HG03103 (cell line): ENCODE measurements around the gene CARS2.
"Not testable (repeated sequence)": the region's sequence is repeated elsewhere in the genome, so short reads cannot be mapped to it uniquely, and the experiment has no call there.

Experiments
- ATAC-seq: cut with Tn5 transposase; IDR thresholded peaks from one replicate; pipeline ENCODE4 v1.9.1; 2021; ENCODE audit warnings: low read depth; ENCODE audit not compliant: unreplicated experiment

CARS2 gene, protein sequence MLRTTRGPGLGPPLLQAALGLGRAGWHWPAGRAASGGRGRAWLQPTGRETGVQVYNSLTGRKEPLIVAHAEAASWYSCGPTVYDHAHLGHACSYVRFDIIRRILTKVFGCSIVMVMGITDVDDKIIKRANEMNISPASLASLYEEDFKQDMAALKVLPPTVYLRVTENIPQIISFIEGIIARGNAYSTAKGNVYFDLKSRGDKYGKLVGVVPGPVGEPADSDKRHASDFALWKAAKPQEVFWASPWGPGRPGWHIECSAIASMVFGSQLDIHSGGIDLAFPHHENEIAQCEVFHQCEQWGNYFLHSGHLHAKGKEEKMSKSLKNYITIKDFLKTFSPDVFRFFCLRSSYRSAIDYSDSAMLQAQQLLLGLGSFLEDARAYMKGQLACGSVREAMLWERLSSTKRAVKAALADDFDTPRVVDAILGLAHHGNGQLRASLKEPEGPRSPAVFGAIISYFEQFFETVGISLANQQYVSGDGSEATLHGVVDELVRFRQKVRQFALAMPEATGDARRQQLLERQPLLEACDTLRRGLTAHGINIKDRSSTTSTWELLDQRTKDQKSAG

DNA sequence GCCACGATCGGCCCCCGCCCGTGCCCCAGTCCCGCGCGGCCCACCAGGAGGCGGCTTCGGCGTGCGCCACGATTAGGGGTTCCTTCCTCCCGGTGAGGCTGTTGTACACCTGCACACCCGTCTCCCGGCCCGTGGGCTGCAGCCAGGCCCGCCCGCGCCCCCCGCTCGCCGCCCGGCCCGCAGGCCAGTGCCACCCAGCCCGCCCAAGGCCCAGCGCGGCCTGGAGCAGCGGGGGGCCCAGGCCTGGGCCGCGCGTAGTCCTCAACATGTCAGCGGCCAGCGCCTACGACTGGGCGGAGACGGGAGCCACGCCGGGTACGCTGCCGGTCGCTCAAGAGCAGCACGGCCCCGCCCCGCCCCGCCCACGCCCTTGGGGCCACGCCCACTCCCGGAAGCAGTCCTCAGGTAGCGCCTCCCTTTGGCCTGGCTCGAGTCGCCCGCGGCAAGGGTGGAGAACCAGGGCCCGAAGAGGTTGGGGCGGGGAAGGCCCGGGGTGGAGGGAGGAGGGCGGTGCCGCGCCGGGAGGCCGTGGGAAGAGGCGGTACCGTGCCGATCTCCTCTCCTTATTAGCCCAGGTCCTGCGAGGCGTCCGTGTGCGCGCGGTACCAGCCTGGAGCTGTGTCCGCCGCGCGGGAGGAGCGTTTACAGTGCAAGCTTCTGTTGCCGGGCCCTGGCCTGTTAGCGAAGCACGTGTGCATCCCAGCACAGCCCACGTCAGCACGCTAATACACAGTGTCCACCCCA, at the start of gene CARS2:
TSS of gene CARS2 (minus strand) at position 291 of the 744 bp plus-strand sequence. CDS start at position 268, 23 bp downstream.
- ATAC-seq = peak; percentile 98

DNA sequence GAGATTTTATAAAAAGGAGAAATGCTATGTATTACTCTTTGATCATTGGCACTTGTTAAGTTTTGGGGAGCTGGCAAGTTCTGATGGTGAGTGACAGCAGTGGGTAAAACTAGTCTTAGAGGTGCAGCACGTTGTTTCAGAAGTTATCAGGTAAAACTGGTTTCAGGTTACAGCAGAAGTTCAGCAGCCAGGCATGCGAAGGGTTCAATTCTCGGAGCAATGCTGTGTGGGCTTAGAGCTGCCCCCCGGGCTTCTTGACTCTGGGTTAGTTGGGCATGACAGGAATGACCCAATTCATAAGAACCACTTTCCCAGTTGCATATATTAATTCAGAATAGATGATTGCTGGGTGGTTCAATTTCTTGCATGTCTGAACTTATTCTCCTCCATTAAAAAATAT, 42.4 kb upstream of the CARS2 start:
- no peak for ATAC-seq

DNA sequence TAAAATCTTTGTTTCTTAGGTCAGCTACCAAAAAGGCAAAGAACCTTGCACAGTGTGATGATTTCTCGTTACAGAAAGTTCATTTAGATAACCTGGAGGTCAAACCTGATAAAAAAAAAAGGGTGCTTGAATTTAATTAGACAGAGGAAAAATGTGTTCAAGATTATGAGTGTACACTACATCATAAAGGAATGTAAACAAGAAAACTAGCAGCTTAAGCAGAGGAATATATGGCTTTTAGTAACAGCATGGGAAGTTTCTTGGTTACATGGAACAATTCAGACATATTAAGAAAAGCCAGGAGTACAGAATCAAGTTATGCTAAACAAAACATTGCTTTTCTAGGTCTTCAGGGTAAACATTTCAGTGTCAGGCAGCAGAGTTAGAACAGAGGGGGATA, 40.5 kb upstream of the CARS2 start:
- no peak for ATAC-seq

DNA sequence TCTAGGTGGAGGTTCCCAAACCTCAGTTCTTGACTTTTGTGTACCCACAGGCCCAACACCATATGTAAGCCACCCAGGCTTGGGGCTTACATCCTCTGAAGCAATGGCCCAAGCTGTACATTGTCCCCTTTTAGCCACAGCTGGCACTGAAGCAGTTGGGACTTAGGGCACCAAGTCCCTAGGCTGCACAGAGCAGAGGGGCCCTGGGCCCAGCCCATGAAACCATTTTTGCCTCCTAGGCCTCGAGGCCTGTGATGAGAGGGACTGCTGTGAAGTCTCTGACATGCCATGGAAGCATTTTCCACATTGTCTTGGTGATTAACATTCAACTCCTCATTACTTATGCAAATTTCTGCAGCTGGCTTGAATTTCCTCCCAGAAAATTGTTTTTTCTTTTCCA, 37.8 kb upstream of the CARS2 start:
- ATAC-seq = no peak

DNA sequence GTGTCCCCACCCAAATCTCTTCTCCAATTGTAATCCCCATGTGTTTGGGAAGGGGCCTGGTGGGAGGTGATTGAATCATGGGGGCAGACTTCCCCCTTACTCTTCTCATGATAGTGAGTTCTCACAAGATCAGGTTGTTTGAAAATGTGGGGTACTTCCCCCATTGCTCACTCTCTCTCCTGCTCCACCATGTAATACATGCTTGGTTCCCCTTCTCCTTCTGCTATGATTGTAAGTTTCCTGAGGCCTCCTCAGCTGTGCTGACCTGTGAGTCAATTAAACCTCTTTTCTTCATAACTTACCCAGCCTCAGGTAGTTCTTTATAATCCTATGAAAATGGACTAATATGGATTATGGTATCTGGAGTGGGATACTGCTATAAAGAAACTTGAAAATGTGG, 31.6 kb upstream of the CARS2 start:
- no peak for ATAC-seq

DNA sequence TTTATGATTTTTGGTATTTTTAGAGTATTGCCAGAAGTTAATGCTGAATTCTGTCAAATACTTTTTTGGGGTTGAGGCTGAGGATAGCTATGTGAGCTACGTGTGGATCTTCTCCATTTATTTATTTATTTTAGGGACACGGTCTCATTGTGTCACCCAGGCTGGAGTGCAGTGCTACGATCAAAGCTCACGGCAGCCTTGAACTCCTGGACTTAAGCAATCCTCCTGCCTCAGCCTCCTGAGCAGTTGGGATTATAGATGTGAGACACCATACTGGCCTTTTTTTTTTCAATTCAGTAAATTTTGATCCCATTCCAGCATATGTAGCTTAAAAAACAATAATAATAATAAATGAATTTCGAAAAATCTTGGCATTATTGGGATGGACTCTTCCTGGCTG, 28.6 kb upstream of the CARS2 start:
- no peak for ATAC-seq

DNA sequence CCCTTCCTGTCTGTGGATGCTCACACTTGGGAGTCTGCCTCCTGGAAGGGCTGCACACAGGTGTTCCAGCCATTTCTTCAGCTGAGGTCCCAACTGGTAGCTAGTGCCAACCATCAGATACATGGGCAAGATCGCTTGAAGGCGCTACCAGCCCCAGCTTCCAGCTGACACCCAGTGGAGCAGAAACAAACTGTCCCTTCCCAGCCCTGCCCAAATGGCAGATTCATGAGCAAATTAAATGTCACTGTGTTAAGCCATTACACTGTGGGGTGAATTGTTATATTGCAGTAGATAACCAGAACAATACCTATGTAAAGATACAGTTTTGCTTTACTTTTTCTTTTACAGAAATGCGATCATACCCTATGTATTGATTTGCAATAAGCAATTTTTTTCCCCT, 25.2 kb upstream of the CARS2 start:
- ATAC-seq = no peak

DNA sequence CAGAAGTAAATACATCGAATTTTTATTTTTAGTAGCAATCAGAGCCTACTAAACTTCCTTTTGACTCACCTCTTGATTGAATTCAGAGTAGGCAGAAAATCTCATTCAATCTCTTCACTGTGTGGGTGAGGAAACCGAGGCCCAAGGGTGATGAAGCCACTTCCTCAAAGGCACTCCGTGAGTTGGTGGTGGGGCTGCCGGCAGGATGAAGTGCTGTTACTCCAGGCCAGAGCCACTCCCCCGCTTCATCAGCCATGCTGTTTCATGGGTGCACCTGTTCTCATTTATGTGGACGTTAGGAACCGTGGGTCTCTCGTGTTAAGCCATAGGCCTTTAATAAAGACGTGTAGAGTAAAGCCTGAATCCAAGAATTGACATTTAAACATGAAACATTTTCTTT, 20.8 kb upstream of the CARS2 start:
- no peak for ATAC-seq

DNA sequence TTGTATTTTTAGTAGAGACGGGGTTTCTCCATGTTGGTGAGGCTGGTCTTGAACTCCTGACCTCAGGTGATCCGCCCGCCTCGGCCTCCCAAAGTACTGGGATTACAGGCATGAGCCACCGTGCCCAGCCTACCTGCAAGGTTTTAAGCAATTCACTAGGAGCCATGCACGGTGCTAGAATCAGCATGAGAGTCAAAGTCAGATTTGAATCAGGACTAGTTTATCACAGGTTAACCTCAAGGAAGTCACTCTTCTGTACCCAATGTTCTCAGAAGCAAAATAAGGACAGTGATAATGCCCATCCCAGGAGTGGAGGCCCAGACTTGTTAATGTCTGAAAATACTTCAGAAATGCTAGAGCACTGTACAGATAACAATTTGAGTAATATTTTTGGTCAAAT, 20.2 kb upstream of the CARS2 start:
- not testable (repeated sequence) for ATAC-seq

DNA sequence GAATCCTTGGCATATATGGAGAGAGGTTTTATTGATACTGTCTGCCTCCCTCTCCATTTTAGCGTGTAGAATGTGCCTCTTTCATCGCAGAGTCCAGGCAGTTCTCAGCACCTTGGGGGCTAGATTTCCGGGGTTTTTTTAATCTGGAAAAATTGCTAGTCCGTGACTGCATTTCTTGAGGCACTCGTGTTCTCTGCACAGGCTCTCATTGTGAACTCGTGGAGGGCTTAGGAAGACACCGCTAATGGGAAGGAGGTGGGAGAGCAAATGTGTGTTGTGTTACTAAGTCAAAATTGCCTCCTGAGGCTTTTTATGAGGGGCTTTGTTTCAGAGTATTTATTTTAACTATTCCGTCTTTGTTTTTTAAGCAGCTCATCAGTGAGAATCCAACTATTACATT, 17.7 kb upstream of the CARS2 start:
- ATAC-seq = no peak

DNA sequence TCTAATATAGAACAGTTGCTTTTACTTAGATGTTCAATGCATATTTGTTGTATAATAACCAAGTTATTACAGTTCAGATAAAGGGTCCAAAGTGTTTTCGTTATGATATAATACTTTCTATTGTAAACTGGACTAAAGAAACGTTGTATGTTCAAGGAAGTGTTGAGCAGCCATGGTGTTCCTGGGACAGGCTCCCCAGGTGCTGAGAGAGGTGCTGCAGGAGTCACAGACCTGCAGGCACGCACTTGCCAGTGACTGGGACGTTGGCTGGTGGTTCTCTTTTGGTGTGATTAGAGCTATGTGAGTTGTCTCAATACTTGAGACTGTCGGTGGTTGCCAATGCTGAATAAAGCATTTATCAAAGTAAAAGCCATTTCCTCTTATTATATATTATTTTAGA, 17.1 kb upstream of the CARS2 start:
- no peak for ATAC-seq

DNA sequence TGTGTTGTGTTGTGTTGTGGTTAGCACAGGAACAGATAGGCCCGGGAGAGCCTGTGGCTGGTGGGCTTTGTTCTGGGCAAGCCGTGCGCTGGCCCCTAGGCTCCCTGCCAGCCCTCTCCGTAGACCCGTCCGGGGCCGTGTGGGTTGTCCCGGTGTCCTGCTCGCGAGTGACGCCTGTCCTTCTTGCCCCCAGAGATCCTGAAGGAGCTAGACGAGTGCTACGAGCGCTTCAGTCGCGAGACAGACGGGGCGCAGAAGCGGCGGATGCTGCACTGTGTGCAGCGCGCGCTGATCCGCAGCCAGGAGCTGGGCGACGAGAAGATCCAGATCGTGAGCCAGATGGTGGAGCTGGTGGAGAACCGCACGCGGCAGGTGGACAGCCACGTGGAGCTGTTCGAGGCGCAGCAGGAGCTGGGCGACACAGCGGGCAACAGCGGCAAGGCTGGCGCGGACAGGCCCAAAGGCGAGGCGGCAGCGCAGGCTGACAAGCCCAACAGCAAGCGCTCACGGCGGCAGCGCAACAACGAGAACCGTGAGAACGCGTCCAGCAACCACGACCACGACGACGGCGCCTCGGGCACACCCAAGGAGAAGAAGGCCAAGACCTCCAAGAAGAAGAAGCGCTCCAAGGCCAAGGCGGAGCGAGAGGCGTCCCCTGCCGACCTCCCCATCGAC, 13.3 kb upstream of the CARS2 start:
- ATAC-seq = no peak

DNA sequence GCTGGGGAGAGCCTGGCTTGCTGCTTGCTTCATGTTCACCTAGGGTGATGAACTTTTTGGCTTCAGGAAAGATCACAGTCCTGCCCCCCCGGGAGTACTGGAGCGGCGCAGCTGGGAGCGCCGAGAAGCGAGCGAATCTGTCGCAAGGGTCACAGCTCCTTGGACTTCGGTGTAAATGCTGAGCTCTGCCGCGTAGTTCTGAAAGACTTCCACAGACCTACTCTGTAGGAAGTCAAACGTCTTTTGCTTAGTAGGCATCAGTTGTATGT, 10.3 kb upstream of the CARS2 start:
- no peak for ATAC-seq

DNA sequence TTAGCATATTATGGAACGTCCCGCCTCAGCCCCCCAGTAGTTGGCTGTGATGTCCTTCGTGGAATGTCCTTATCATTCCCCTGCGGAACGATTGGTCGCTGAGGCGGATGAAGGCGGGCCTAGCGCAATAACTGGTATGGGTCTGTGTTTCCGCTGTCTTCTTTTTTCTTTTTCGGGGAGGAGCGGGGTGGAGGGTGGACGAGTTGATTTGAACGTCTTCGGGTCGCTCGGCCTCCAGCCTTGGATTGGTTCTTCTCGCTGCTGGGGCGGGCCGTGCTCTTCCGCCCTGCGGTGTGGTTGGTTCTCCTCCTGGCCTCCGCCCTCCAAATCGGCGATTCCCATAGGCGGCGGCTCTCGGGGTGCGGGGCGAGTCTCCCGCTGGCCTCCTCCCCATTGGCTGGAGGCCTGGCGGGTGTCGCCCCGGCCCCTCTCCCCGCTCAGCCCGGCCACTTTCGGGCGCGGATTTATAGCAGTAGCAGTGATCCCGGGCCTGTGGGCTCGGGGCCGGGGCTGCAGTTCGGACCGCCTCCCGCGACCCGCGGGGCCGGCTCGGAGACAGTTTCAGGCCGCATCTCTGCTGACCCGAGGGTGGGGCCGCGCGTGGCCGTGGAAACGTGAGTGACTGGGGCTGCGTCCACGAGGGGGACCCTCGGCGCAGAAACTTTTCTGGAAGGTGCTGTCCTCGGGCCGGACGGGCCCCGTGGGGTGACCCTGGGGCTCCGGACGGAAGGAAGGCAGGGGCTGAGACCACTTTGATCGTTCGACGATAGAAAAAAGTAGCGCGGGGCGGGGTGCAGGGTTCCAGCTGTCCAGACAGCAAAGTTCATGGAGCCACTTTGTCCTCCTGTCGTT, 9.7 kb upstream of the CARS2 start:
- ATAC-seq = peak; percentile 58

DNA sequence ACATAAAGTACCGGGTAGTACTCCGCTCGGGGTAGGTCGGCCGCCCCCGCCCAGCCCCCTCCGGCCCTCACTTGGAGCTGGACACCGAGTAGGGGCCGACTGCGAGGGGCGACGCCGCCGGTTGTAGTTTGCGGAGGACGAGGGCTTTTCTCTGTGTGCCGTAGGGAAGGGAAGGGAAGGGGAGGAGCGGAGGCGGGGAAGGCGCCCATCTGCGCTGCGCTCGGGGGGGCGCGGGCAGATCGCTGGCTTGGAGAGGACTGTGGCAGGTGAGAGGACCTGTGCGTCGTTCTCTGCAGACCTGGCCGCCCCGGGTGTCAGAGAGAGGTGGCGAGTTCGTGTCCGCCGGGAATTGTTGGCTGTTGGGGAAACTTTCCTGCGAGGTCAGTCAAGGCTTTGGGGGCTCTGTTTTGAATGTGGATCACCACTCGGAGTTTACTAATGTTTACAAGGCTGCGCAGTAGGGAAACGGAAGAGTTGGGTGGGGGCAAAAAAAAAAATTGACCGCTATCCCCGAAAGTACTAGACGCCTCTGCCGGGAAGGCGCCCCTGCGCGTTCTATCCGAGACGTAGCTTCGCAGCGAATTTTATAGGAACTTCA, 9.0 kb upstream of the CARS2 start:
- ATAC-seq = no peak

DNA sequence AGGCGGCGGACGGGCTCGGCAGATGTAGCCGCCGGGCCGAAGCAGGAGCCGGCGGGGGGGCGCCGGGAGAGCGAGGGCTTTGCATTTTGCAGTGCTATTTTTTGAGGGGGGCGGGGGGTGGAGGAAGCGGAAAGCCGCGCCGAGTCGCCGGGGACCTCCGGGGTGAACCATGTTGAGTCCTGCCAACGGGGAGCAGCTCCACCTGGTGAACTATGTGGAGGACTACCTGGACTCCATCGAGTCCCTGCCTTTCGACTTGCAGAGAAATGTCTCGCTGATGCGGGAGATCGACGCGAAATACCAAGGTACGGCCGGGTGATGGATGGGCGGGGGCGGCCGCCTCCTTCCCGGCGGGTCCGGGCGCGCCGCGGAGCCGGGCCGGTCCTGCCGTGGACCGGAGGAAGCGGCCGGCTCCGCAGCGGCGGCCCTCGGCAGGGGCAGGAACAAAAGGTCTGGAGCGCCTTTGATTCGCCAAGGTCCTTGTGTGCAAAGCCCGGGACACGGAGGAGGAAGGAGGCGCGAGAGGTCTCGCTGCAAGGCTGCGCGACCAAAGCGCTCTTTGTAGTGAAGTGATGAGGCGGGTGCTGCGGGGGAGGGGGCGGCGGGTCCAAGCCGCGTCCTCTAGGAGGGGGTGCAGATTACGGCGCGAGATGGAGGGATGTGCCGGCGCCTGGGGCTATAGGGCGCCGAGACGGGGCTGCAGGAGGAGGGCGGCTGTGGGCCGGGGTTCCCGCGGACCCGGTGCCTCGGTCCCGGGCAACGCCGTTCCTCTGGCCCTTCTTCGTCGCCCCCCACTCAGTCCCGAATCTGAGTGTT, 8.3 kb upstream of the CARS2 start:
- no peak for ATAC-seq

DNA sequence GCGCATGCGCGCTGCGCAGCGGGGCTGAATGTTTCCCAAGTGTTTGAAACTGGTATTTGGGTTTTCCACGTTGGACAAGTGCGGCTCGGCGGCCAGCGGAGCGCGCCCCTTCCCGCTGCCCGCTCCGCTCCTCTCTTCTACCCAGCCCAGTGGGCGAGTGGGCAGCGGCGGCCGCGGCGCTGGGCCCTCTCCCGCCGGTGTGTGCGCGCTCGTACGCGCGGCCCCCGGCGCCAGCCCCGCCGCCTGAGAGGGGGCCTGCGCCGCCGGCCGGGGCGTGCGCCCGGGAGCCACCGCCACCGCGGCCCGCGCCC, 7.7 kb upstream of the CARS2 start, which contains the start of gene ING1:
TSS of gene ING1 (plus strand) at position 59 of the 311 bp plus-strand sequence. CDS start 450 bp downstream, outside the sequence.
- no peak for ATAC-seq

DNA sequence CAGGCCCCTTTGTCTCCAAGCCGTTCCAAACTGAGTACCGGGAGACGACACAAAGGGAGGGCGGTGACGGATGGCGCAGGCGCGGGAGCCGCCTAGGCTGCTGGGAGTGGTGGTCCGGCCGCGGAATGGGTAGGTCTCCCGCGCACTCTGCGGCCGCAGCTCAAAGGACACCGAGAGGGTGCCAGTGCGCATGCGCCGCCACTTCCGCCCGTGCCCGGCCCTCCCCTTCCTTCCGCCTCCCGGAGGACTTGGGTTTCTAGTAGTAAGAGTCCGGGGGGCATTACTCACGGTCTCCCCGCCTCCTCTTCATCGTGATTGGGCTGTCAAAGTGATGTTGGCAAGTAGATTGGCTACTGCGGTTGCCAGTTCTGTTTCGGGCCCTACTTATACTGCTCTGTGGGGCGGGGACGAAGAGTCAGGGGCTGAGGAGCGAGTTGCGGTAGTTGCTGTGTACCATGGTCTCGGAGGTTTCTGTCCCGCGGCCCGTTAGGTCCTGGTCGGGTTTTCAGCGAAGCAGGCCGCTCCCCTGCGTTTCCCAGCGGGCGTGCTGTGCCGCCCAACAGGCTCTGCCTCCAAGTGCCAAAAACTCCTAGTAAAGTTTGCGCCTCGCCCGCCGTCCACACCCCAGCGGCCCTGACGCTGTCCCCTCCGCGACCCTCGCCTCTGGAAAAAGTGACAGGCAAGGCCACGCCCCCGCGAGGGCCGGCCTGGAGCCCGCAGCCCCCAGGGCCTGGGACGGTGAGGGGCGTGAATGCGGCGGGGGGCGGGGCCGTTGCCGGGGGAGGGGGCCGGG, 7.1 kb upstream of the CARS2 start:
- peak; percentile 39 for ATAC-seq
